OCI-LY1 (cell line): ENCODE measurements around the gene TNFRSF1A.

Source experiments
- H2AFZ ChIP-seq: fragments of 200-600 bp; sonication (generic), shearing (Covaris generic); 2 replicates; pipeline ENCODE4 v1.6.0; 2014; ENCODE audit warnings: antibody characterized with exemption, mild to moderate bottlenecking, low read length
- H3F3A ChIP-seq: fragments of 200-600 bp; sonication (generic), shearing (Covaris generic); 2 replicates; pipeline ENCODE4 v1.6.0; 2014; ENCODE audit warnings: mild to moderate bottlenecking, antibody characterized with exemption, low read length, moderate library complexity; ENCODE audit not compliant: insufficient read depth
- H3K27ac ChIP-seq: fragments of 200-600 bp; sonication (generic); 2 replicates; pipeline ENCODE4 v1.5.1; 2014; ENCODE audit warnings: low read length, mixed run types, mild to moderate bottlenecking, low read depth; ENCODE audit not compliant: poor library complexity, severe bottlenecking
- H3K27me3 ChIP-seq: fragments of 200-600 bp; sonication (generic); 2 replicates; pipeline ENCODE4 v1.6.0; 2014; ENCODE audit warnings: antibody characterized with exemption, mild to moderate bottlenecking, low read length, moderate library complexity; ENCODE audit not compliant: insufficient read depth
- H3K36me3 ChIP-seq: fragments of 200-600 bp; sonication (generic); 2 replicates; pipeline ENCODE4 v1.6.1; 2014; ENCODE audit warnings: mild to moderate bottlenecking, antibody characterized with exemption, low read length, moderate library complexity, mixed read lengths; ENCODE audit not compliant: insufficient read depth
- H3K4me1 ChIP-seq: fragments of 200-600 bp; sonication (generic); 2 replicates; pipeline ENCODE4 v1.5.1; 2014; ENCODE audit warnings: mild to moderate bottlenecking, low read length, moderate library complexity; ENCODE audit not compliant: insufficient read depth, severe bottlenecking
- H3K4me2 ChIP-seq: fragments of 200-600 bp; sonication (generic), shearing (Covaris generic); 2 replicates; pipeline ENCODE4 v1.6.1; 2014; ENCODE audit warnings: low read length
- H3K4me3 ChIP-seq: fragments of 200-600 bp; sonication (generic); 2 replicates; pipeline ENCODE4 v1.5.1; 2014; ENCODE audit warnings: low read length, low read depth, mild to moderate bottlenecking, mixed read lengths; ENCODE audit not compliant: poor library complexity, severe bottlenecking
- H3K79me2 ChIP-seq: fragments of 200-600 bp; shearing (Covaris generic); 2 replicates; pipeline ENCODE4 v1.6.1; 2016; ENCODE audit warnings: mixed run types, low read length, mixed read lengths; ENCODE audit not compliant: insufficient read depth
- H3K9ac ChIP-seq: fragments of 200-600 bp; sonication (generic), shearing (Covaris generic); 2 replicates; pipeline ENCODE4 v1.6.1; 2014; ENCODE audit warnings: mild to moderate bottlenecking, low read length, mixed read lengths
- H3K9me2 ChIP-seq: fragments of 200-600 bp; sonication (generic), shearing (Covaris generic); 2 replicates; pipeline ENCODE4 v1.6.1; 2014; ENCODE audit warnings: low read depth, mild to moderate bottlenecking, low read length, mixed read lengths
- H3K9me3 ChIP-seq: fragments of 200-600 bp; shearing (Covaris generic); 2 replicates; pipeline ENCODE4 v1.6.1; 2014; ENCODE audit warnings: low read length, mixed read lengths
- H4K20me1 ChIP-seq: fragments of 200-600 bp; sonication (generic), shearing (Covaris generic); 2 replicates; pipeline ENCODE4 v1.6.0; 2016; ENCODE audit warnings: mild to moderate bottlenecking, low read length; ENCODE audit not compliant: insufficient read depth
- CTCF ChIP-seq: fragments of 200-600 bp; sonication (generic), shearing (Covaris generic); IDR thresholded peaks from 2 replicates; pipeline ENCODE4 v1.5.1; 2017; ENCODE audit warnings: mild to moderate bottlenecking, antibody characterized with exemption, low read length, moderate library complexity, mixed read lengths
- EZH2 ChIP-seq: fragments of 200-600 bp; sonication (generic), shearing (Covaris generic); IDR thresholded peaks from 2 replicates; pipeline ENCODE4 v1.8.0; 2017; ENCODE audit warnings: borderline replicate concordance, mixed run types, mild to moderate bottlenecking, antibody characterized with exemption, low read length, moderate library complexity, mixed read lengths

TNFRSF1A gene

GRCh38 chr12:6387541-6387940, 45.7 kb upstream of the TNFRSF1A start:
- H3K9me2 ChIP-seq = no peaks in the 10 kb centered on the region
- H3K27me3 ChIP-seq = no peaks in the 10 kb centered on the region
- no peaks in the 10 kb centered on the region for H4K20me1 ChIP-seq
- no peak overlapping the region for H3K27ac ChIP-seq
- no peak overlapping the region for H3K4me3 ChIP-seq
- no peak overlapping the region for H3K9ac ChIP-seq
- no peak overlapping the region for H2AFZ ChIP-seq
- H3K9me3 ChIP-seq = no peaks in the 10 kb centered on the region
- TF ChIP-seq EZH2 (no peak), CTCF (no peak)
- no peaks in the 10 kb centered on the region for H3F3A ChIP-seq
- no peaks in the 10 kb centered on the region for H3K79me2 ChIP-seq
- no peak overlapping the region for H3K4me2 ChIP-seq
- H3K36me3 ChIP-seq = no peaks in the 10 kb centered on the region
- no peaks in the 10 kb centered on the region for H3K4me1 ChIP-seq

GRCh38 chr12:6386491-6386890, 44.6 kb upstream of the TNFRSF1A start:
- H3K4me1 ChIP-seq = no peaks in the 10 kb centered on the region
- no peaks in the 10 kb centered on the region for H4K20me1 ChIP-seq
- no peaks in the 10 kb centered on the region for H3F3A ChIP-seq
- H3K36me3 ChIP-seq = no peaks in the 10 kb centered on the region
- H3K9me2 ChIP-seq = no peaks in the 10 kb centered on the region
- TF ChIP-seq CTCF (no peak), EZH2 (no peak)
- no peaks in the 10 kb centered on the region for H3K27me3 ChIP-seq
- no peak overlapping the region for H3K4me3 ChIP-seq
- H3K4me2 ChIP-seq = no peak overlapping the region
- no peaks in the 10 kb centered on the region for H3K79me2 ChIP-seq
- no peak overlapping the region for H3K27ac ChIP-seq
- no peak overlapping the region for H2AFZ ChIP-seq
- H3K9ac ChIP-seq = no peak overlapping the region
- no peaks in the 10 kb centered on the region for H3K9me3 ChIP-seq

- H3K4me2 ChIP-seq = no peak overlapping the region
- H3K27me3 ChIP-seq = 0 out of 2 replicates have a peak, but pooled peaks cover 3% of the 10 kb centered on the region
- H3K9ac ChIP-seq = no peak overlapping the region
- no peaks in the 10 kb centered on the region for H3F3A ChIP-seq
- no peaks in the 10 kb centered on the region for H3K4me1 ChIP-seq
- no peaks in the 10 kb centered on the region for H3K9me2 ChIP-seq
- no peak overlapping the region for H3K4me3 ChIP-seq
- H3K36me3 ChIP-seq = no peaks in the 10 kb centered on the region
- no peaks in the 10 kb centered on the region for H4K20me1 ChIP-seq
- TF ChIP-seq EZH2 (no peak), CTCF (no peak)
- no peak overlapping the region for H2AFZ ChIP-seq
- H3K9me3 ChIP-seq = no peaks in the 10 kb centered on the region
- H3K27ac ChIP-seq = no peak overlapping the region
- no peaks in the 10 kb centered on the region for H3K79me2 ChIP-seq
These were observed 44.2 kb upstream of the TNFRSF1A start for GRCh38 chr12:6386038-6386437.
